IMR-90 (cell line): ENCODE results near the gene HNRNPUL1.

Experiments used
- CEBPB ChIP-seq: IDR thresholded peaks from 2 replicates; pipeline ENCODE4 v1.6.1; 2012; ENCODE audit warnings: low read depth, low read length, improper control_type of control experiment
- MAZ ChIP-seq: IDR thresholded peaks from 2 replicates; pipeline ENCODE4 v1.6.1; 2012; ENCODE audit warnings: low read depth, mild to moderate bottlenecking, low read length, improper control_type of control experiment, moderate library complexity, borderline replicate concordance
- POLR2A ChIP-seq: IDR thresholded peaks from 2 replicates; pipeline ENCODE4 v1.6.1; 2012; ENCODE audit warnings: mild to moderate bottlenecking, low read depth, low read length
- RAD21 ChIP-seq: IDR thresholded peaks from 2 replicates; pipeline ENCODE4 v1.6.1; 2012; ENCODE audit warnings: low read length, improper control_type of control experiment
- RFX5 ChIP-seq: IDR thresholded peaks from 2 replicates; pipeline ENCODE4 v1.8.0; 2012; ENCODE audit warnings: low read depth, mild to moderate bottlenecking, low read length, moderate library complexity
- SMC3 ChIP-seq: fragments of 150-350 bp; IDR thresholded peaks from 2 replicates; pipeline ENCODE4 v1.6.1; 2016; ENCODE audit warnings: low read depth, mild to moderate bottlenecking, antibody characterized with exemption, low read length, moderate library complexity
- TF ChIP-seq, protein P1 (sequence below): conservative IDR thresholded peaks from 2 replicates; pipeline ENCODE4 v1.5.1; 2012; ENCODE audit warnings: mild to moderate bottlenecking, low read depth, low read length, improper control_type of control experiment

DNA sequence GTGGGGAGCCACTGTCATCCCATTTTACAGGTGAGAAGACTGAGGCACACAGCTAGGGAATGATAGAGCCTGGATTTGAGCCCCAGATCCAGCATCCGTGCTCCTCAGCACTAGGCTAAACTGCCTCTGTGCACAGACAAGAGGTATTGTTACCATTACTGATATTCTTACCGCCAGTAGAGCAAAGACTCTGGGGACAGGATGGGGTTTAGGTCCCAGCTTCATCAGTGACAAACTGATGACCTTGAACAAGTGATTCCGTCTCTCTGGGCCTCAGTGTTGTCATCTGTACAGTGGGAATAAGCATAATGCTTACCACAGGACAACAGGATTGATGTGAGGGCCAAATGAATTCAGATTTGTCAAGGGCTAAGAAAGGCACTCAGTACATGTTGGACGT is 28.7 kb upstream of the HNRNPUL1 start:
- TF ChIP-seq POLR2A (0 out of 2 replicates have a peak, but pooled peaks have one; percentile 11), CEBPB (no peak), MAZ (no peak), RAD21 (no peak), RFX5 (no peak), SMC3 (no peak)
- TF ChIP-seq, protein P1, sequence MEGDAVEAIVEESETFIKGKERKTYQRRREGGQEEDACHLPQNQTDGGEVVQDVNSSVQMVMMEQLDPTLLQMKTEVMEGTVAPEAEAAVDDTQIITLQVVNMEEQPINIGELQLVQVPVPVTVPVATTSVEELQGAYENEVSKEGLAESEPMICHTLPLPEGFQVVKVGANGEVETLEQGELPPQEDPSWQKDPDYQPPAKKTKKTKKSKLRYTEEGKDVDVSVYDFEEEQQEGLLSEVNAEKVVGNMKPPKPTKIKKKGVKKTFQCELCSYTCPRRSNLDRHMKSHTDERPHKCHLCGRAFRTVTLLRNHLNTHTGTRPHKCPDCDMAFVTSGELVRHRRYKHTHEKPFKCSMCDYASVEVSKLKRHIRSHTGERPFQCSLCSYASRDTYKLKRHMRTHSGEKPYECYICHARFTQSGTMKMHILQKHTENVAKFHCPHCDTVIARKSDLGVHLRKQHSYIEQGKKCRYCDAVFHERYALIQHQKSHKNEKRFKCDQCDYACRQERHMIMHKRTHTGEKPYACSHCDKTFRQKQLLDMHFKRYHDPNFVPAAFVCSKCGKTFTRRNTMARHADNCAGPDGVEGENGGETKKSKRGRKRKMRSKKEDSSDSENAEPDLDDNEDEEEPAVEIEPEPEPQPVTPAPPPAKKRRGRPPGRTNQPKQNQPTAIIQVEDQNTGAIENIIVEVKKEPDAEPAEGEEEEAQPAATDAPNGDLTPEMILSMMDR, result no peak
